Astrocyte (in vitro differentiated cells and primary cell): ENCODE results near the gene KCNJ4. TPM values are rescaled to one million over a fixed set of nuclear protein-coding genes. Genes with fewer than 3 reads are reported as not detected.

ENCODE experiments used
- DNase-seq: peaks from one replicate; pipeline ENCODE4 v3.0.0-alpha.2; 2010; ENCODE audit warnings: low read depth
- FAIRE-seq: peaks from 2 replicates; lab custom pipeline; 2011; peaks lifted over from hg19 to GRCh38; lab: Jason Lieb, UNC
- H2AFZ ChIP-seq: 2 replicates; pipeline ENCODE4 v1.6.0; 2012; ENCODE audit warnings: low read depth, low read length, inconsistent platforms
- H3K27ac ChIP-seq: 2 replicates; pipeline ENCODE4 v1.5.1; 2011; ENCODE audit warnings: low read depth, low read length, inconsistent platforms
- H3K27me3 ChIP-seq: 2 replicates; pipeline ENCODE4 v1.6.0; 2011; ENCODE audit warnings: low read length, inconsistent platforms; ENCODE audit not compliant: insufficient read depth
- H3K36me3 ChIP-seq: 2 replicates; pipeline ENCODE4 v1.5.1; 2011; ENCODE audit warnings: low read length, inconsistent platforms; ENCODE audit not compliant: insufficient read depth
- H3K4me1 ChIP-seq: 2 replicates; pipeline ENCODE4 v1.5.1; 2011; ENCODE audit warnings: low read length, inconsistent platforms; ENCODE audit not compliant: insufficient read depth
- H3K4me2 ChIP-seq: 2 replicates; pipeline ENCODE4 v1.6.0; 2012; ENCODE audit warnings: low read length, inconsistent platforms
- H3K4me3 ChIP-seq: 2 replicates; pipeline ENCODE4 v1.5.1; 2011; ENCODE audit warnings: low read depth, mild to moderate bottlenecking, low read length, inconsistent platforms; ENCODE audit not compliant: insufficient read depth
- H3K79me2 ChIP-seq: 2 replicates; pipeline ENCODE4 v1.6.0; 2012; ENCODE audit warnings: mild to moderate bottlenecking, low read length, inconsistent platforms; ENCODE audit not compliant: insufficient read depth
- H3K9ac ChIP-seq: 2 replicates; pipeline ENCODE4 v1.6.0; 2012; ENCODE audit warnings: mild to moderate bottlenecking, low read length, inconsistent platforms
- H3K9me3 ChIP-seq: 2 replicates; pipeline ENCODE4 v1.5.1; 2012; ENCODE audit warnings: low read depth, mild to moderate bottlenecking, low read length, inconsistent platforms; ENCODE audit not compliant: insufficient read depth
- H4K20me1 ChIP-seq: 2 replicates; pipeline ENCODE4 v1.6.0; 2012; ENCODE audit warnings: low read length, inconsistent platforms; ENCODE audit not compliant: insufficient read depth
- H3K27ac Mint-ChIP-seq: one replicate; pipeline ENCODE4 v1.8.0; 2021; ENCODE audit warnings: mild to moderate bottlenecking, mixed read lengths; ENCODE audit not compliant: unreplicated experiment
- H3K27me3 Mint-ChIP-seq: one replicate; pipeline ENCODE4 v1.8.0; 2021; ENCODE audit warnings: low read depth, mixed read lengths; ENCODE audit not compliant: unreplicated experiment
- H3K36me3 Mint-ChIP-seq: one replicate; pipeline ENCODE4 v1.8.0; 2021; ENCODE audit warnings: low read depth, mixed read lengths; ENCODE audit not compliant: unreplicated experiment
- H3K4me1 Mint-ChIP-seq: one replicate; pipeline ENCODE4 v1.8.0; 2021; ENCODE audit warnings: low read depth, mixed read lengths; ENCODE audit not compliant: unreplicated experiment
- H3K4me3 Mint-ChIP-seq: one replicate; pipeline ENCODE4 v1.8.0; 2021; ENCODE audit warnings: mild to moderate bottlenecking, moderate library complexity, mixed read lengths; ENCODE audit not compliant: unreplicated experiment
- H3K9me3 Mint-ChIP-seq: one replicate; pipeline ENCODE4 v1.8.0; 2021; ENCODE audit warnings: mild to moderate bottlenecking, mixed read lengths; ENCODE audit not compliant: unreplicated experiment
- EZH2 ChIP-seq: IDR thresholded peaks from 2 replicates; pipeline ENCODE4 v1.6.1; 2012; ENCODE audit warnings: mild to moderate bottlenecking, low read length, inconsistent platforms; ENCODE audit not compliant: insufficient read depth
- total RNA-seq: library from RNA; stranded (reverse); gene quantifications from 2 replicates; pipeline ENCODE4 v1.2.1, GENCODE V29; 2021
- TF ChIP-seq, protein P1 (sequence below): IDR thresholded peaks from 2 replicates; pipeline ENCODE4 v1.5.1; 2011; ENCODE audit warnings: low read depth, mild to moderate bottlenecking, inconsistent platforms, low read length, moderate library complexity; ENCODE audit not compliant: insufficient read depth

The KCNJ4 gene
- total RNA-seq, 1 donor from 2014 or later = 0.30 TPM

DNA sequence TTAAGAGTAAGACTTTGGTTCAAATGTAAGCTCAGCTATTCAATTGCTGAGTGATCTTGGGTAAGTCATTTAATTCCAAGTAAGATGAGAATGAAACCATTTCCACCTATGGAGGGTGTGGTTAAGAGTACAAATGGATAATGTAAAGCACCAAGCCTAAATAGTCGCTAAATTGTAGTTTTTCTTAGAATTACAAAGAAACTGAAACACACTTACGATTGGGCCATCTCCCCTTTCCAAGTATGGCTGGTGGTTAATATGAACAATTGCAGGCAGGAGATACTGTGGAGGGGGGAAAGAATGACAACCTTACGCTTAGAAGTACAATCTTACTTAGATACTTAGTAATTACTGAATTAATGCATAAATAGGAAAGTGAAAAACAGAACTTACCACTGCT is 42.9 kb upstream of the KCNJ4 start:
- no peak for FAIRE-seq
- TF ChIP-seq, protein P1, sequence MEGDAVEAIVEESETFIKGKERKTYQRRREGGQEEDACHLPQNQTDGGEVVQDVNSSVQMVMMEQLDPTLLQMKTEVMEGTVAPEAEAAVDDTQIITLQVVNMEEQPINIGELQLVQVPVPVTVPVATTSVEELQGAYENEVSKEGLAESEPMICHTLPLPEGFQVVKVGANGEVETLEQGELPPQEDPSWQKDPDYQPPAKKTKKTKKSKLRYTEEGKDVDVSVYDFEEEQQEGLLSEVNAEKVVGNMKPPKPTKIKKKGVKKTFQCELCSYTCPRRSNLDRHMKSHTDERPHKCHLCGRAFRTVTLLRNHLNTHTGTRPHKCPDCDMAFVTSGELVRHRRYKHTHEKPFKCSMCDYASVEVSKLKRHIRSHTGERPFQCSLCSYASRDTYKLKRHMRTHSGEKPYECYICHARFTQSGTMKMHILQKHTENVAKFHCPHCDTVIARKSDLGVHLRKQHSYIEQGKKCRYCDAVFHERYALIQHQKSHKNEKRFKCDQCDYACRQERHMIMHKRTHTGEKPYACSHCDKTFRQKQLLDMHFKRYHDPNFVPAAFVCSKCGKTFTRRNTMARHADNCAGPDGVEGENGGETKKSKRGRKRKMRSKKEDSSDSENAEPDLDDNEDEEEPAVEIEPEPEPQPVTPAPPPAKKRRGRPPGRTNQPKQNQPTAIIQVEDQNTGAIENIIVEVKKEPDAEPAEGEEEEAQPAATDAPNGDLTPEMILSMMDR = no peak
- TF ChIP-seq EZH2 = no peak
- Histone ChIP-seq H3K36me3 (peaks cover 73% of the 10 kb centered on the region), H3K27ac (no peak overlapping the region), H2AFZ (no peak overlapping the region), H3K4me3 (no peak overlapping the region), H3K4me2 (no peak overlapping the region), H3K79me2 (peaks cover 96% of the 10 kb centered on the region), H3K4me1 (peaks cover 15% of the 10 kb centered on the region), H3K9ac (no peak overlapping the region), H3K27me3 (no peaks in the 10 kb centered on the region), H3K9me3 (no peaks in the 10 kb centered on the region), H4K20me1 (peaks cover 92% of the 10 kb centered on the region)
- Mint-ChIP-seq H3K27ac (no peak overlapping the region), H3K9me3 (no peaks in the 10 kb centered on the region), H3K36me3 (peaks cover 28% of the 10 kb centered on the region), H3K4me1 (peaks cover 13% of the 10 kb centered on the region), H3K4me3 (no peak overlapping the region), H3K27me3 (no peaks in the 10 kb centered on the region)
- no peak for DNase-seq

DNA sequence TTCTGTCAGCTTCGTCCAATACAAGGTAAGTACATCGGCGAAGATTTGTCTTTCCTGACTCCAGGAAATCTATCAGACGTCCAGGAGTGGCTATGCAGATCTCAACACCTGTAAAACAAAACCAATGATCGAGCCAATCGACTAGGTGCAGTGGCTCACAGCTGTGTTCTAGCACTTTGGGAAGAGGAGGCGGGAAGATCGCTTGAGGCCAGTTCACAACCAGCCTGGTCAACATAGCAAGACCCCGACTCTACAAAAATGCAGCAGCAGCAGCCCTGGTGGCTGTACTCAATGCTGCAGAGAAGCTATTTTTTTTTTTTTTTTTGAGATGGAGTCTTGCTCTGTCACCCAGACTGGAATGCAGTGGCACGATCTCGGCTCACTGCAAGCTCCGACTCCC is 39.9 kb upstream of the KCNJ4 start:
- peaks cover 87% of the 10 kb centered on the region for H3K36me3 ChIP-seq
- peak overlapping the region; percentile 12 for H3K4me2 ChIP-seq
- FAIRE-seq (no peak), DNase-seq (no peak)
- TF ChIP-seq, protein P1 = no peak
- no peak for TF ChIP-seq EZH2
- peaks cover 95% of the 10 kb centered on the region for H4K20me1 ChIP-seq
- H3K27ac Mint-ChIP-seq = no peak overlapping the region
- no peak overlapping the region for H3K4me3 ChIP-seq
- no peak overlapping the region for H3K9ac ChIP-seq
- no peaks in the 10 kb centered on the region for H3K27me3 ChIP-seq
- H3K4me1 Mint-ChIP-seq = peaks cover 14% of the 10 kb centered on the region
- peaks cover 22% of the 10 kb centered on the region for H3K4me1 ChIP-seq
- no peak overlapping the region for H2AFZ ChIP-seq
- peak overlapping the region; percentile 1 for H3K4me3 Mint-ChIP-seq
- H3K9me3 Mint-ChIP-seq = no peaks in the 10 kb centered on the region
- H3K79me2 ChIP-seq = peaks cover 90% of the 10 kb centered on the region
- peaks cover 35% of the 10 kb centered on the region for H3K36me3 Mint-ChIP-seq
- H3K27me3 Mint-ChIP-seq = no peaks in the 10 kb centered on the region
- H3K9me3 ChIP-seq = no peaks in the 10 kb centered on the region
- peak overlapping the region; percentile 35 for H3K27ac ChIP-seq

DNA sequence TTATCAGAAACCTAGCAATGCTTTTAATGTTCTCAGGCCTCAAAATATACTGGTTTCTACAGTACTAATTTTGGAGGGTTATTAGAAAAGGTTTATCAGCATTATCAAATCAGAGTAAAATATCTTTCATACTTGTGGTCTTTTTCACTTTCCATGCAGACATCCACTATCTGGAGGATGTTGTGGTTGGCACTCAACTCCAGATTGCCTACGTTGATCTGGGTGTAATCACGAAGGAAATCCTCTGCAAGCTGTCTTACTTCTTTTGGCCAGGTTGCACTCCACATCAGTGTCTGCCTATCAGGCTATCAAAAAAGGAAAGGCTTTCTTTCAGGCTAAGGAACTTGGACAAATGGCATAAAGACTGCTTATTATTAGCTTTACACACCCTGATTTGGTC is 39.5 kb upstream of the KCNJ4 start:
- Mint-ChIP-seq H3K27ac (no peak overlapping the region), H3K4me1 (peaks cover 17% of the 10 kb centered on the region), H3K36me3 (peaks cover 38% of the 10 kb centered on the region), H3K27me3 (no peaks in the 10 kb centered on the region), H3K9me3 (no peaks in the 10 kb centered on the region), H3K4me3 (no peak overlapping the region)
- H3K27me3 ChIP-seq = no peaks in the 10 kb centered on the region
- H3K4me3 ChIP-seq = no peak overlapping the region
- peaks cover 22% of the 10 kb centered on the region for H3K4me1 ChIP-seq
- peak overlapping the region; percentile 35 for H3K27ac ChIP-seq
- H3K9me3 ChIP-seq = no peaks in the 10 kb centered on the region
- H4K20me1 ChIP-seq = peaks cover 95% of the 10 kb centered on the region
- FAIRE-seq = no peak
- TF ChIP-seq, protein P1 = no peak
- no peak for TF ChIP-seq EZH2
- no peak overlapping the region for H3K9ac ChIP-seq
- H3K79me2 ChIP-seq = peaks cover 90% of the 10 kb centered on the region
- peak overlapping the region; percentile 12 for H3K4me2 ChIP-seq
- H2AFZ ChIP-seq = no peak overlapping the region
- peak; percentile 87 for DNase-seq
- H3K36me3 ChIP-seq = peaks cover 87% of the 10 kb centered on the region
